ENCODE data around the gene LHFPL6.
"Not testable (repeated sequence)": the region's sequence is repeated elsewhere in the genome, so short reads cannot be mapped to it uniquely, and the experiment has no call there.

LHFPL6 gene

DNA sequence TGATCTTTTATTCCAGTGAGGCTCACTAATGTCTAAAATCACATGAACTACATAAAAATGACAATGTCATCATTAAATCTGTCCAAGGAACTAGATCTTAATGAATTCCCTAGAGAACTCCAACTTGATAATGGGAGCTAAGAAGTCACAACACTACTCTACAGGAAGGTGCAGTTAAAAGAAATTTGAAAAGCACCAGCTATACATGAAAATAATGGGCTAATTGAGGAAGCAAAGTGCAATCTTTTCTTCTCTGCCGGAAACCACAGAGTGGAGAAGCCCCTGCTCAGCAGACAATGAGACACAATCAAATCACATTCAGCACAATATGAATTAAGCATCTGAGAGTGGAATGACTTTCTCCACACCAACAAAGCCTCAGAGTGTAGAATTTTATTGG is 261.7 kb downstream of the LHFPL6 start:
- no peak for DNase-seq

DNA sequence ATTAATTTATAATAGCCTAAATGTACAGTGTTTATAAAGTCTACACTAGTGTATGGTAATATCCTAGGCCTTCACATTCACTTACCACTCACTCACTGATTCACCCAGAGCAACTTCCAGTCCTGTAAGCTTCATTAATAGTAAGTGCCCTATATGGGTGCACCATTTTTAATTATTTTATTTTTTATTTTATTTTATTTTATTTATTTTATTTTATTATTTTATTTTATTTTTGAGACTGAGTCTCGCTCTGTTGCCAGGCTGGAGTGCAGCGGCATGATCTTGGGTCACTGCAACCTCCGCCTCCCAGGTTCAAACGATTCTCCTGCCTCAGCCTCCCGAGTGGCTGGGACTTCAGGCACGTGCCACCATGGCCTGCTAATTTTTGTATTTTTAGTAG is 264.9 kb downstream of the LHFPL6 start:
- not testable (repeated sequence) for DNase-seq

DNA sequence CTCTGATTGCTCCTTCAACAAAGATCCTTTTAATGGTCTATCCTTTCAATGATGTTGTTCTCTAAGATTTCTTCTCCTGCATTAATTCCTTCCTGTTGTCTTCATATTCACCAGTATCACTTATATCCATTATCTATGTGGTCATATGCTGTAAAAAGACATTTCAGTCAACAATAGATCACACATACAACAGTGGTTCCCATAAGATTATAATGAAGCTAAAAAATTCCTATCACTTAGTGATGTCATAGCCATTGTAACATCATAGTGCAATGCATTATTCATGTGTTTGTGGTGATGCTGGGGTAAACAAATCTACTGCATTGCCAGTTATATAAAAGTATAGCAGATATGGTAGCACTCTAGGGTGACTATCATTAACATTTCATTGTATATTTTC is 266.1 kb downstream of the LHFPL6 start:
- no peak for DNase-seq

DNA sequence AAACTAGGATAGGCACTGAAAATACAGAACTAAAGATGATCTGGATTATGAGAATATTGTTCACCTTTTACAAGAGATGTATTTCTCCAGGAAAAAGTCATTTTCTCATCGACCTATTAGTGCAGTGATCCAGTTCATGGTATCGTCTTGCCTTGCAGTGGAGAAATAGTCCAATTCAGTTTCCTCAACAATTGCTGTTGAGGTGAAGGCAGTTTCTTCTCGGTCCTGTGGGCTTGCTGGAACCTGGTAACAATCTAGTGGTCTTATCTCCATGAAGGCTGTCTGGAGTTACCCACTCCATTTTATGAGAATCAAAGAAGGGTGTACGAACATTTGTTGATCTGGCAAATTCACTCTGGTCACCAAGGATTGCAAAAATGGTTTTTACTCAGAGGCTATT is 266.8 kb downstream of the LHFPL6 start:
- DNase-seq: no peak

DNA sequence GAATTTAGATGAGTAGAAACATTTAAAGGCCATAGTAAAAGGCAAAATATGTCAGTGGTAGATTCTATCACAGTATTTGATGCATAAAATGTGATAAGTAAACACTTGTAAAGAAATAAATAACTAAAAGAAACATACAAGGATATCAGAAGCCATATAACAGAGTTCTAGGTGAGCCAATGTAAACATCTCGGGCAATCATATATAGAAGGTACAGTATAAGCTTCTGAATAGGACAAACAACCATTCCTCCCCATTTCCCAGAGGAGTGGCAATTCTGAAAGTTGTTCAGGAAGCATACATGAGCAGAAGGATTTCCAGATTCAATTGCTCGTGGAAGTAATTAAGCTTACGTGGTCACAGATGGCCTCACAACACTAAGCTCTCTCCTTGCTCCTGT is 267.3 kb downstream of the LHFPL6 start:
- no peak for DNase-seq

DNA sequence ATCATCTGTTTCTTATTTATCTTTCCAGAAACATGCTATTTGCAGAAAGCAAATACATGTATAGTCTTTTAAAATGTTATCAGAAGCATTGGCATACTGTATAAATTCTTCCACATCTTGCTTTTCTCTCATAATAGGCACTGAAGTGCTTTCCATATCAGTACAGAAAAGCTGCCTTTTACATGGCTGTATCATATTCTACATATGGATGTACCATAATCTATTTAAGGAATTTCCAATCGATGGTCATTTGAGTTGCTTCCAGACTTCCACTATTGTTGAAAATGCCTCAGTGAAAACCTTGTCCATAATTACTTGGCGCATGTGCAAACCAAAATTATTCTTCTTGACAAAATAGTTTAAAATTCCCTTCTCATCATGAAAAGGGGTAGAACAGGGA is 272.5 kb downstream of the LHFPL6 start:
- no peak for DNase-seq

DNA sequence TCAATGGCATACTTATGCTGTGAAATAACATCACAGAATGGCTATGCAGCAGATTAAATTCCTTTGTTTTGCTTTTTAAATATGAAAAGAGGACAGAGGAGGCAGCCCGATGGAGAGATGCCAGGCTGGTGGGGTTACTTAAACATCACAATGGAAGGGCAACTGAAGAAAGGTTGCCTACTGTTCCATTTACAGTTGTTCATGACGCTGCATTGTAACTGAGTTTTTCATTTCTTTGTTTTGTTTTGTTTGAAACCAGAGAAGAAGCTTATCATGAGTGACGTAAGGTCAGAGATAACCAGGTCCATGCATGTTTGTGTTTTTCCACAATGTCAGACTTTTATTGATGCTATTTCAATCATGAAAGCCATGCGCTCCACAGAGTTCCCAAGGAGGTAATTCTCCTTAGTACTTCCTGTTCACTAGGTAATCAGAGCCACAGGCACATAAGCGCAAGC is 273.8 kb downstream of the LHFPL6 start:
- no peak for DNase-seq

DNA sequence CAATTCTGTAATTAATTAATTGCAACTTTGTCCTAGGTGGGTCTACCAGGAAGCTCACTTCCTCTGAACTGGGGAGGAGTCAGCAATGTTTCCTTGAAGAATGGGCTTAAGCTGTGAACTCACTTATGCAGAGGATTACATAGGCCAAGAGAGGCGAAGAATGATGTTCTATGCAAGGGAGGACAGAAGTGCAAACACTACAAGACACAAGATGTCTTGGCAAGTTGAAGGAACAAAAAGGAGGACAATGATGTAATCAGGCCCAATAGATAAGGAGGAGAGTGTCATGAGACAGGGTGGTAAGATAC is 275.9 kb downstream of the LHFPL6 start:
- DNase-seq: no peak

DNA sequence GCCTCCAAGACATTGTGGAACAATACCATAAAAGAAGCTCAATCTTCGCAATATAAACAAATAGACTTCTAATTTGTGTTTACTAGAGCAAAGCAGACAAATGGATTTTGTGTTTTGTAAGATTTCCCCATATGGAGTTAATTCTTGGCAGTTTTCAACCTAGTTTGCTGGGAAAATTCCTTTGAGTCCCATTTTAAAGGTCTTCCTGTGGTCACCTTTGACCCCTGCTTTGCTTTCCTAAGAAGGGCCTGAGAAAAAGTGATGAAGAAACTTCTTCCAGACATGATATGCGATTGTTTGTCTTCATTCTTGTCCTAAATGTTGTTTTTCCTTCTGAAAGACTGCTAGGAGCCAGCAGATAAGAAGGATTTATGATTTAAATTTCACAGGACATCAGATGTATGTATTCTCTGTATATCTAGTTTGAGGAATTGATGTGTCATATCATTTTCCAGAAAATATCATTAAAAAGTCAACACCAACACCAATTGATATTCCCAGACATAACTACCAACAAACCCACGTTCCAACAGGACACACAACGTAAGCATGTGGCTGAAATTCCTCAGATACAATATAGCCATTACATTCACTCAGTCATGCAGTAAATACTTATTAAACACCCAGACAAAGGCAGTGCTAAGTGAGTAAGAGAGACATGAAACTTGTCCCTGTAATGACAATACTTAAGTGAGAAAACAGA is 276.4 kb downstream of the LHFPL6 start:
- no peak for DNase-seq

DNA sequence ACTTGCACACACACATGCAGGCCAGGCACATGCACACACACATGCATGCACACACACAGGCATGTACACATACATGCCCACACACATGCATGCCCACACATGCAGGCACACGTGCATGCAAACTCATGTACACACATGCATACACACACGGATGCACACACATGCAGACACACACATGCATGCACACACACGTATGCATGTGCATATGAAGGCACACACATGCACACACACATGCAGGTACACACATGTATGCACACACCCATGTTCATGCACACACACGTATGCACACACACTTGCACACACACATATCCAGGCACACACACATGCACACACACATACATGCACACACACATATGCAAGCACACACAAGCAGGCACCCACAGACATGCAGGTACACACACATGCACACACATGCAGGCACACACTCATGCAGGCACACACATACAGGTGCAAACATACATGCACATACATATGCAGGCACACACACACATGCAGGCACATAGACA is 278.1 kb downstream of the LHFPL6 start:
- no peak for DNase-seq

DNA sequence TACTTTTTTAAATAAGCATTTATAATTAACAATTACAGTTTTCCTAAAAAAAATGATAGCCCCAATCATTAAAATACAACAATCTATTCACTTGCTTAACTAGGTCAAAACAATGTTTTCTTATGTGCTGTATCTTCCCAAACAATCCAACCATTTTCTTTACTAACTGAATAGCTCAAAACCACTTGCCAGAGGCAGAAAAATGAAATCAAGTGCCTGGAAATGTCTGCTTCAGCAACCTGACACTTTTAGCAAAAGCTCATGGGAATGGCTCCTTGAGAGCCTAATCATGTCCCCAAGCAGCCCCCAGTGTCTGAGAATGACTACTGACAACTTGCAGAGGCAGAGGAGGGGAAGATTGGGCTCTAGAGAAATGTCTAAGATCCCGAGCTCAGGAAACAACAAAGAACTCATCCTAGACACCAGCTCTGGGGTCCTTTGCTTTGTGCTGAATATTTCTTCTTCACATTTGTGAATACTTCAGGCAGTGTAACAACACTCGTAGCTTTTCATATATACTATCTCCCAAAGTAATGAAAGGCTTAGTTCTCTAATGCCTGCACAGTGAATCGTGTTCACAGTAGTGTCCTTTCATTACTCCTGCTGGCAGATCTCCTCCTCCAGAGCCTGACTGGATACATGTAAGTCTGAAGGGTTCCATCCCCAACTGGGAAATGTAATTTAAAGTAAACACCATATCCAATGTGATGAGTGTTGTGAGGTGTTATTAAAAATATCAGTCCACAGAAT is 280.0 kb downstream of the LHFPL6 start:
- DNase-seq: no peak

DNA sequence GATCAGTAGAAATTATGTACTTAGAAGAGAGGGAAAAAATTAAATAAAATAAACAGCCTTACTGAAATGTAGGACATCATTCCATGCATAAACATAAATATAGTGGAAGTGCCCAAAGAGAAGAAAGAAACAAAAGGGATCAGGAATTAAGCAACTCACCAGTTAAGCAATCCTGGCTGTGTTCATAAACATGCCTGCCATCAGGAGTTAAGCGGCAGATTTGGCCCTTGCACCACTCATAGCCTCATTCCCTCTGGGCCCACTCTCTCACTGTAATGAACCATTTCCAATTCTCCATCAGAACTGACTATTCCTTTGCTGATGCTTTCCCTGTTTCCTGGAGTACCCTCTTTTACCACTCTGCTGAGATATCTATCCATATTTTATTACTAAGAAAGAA is 281.4 kb downstream of the LHFPL6 start:
- DNase-seq: no peak

DNA sequence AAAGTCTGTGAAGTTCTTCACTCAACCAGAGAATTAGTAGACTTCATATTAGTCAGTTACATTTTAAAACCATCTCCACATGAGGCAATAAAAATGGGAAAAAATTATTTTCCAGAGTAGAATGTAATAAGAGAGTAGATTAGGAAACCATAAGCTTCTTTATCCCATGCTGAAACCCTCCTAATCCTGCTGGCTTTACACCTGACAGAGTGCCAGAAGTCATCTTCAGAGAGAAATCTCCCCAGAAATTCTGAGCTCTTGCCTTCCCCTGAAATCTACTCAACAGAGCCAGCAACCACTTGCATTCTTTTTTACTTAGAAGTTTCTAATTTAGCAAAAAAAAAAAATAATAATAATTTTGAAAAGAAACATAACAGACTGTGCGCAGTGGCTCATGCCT is 284.8 kb downstream of the LHFPL6 start:
- DNase-seq: no peak

DNA sequence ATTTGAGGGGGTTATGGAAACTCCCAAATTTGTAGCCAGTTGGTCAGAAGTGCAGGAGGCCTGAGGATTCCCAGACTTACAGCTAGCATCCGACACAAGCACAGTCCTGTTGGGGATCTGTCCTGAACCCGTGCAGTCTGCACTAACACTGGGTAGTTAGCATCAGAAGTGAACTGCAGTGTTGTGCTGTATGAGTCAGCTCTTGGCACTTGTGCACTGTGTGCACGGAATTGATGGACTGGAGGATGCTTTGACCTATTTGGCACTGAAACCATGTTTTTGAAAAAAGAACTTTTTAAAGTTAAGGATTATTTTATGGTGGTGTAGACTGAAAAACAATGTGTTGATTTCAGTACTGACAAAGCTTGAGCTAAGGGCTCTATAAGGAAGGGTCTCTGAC is 285.7 kb downstream of the LHFPL6 start:
- DNase-seq: no peak

DNA sequence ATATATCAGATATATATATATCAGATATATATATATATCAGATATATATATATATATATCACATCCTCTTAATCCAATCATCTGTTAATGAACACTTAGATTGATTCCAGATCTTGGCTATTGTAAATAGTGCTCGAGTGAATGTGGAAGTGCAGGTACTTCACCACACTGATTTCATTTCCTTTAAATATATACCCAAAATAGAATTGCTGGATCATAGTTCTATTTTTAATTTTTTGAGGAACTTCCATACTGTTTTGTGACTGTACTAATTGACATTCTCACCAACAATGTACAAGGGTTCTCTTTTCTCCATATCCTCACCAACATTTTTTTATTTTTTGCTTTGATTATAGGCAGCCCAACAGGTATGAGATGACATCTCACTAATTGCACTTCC is 287.2 kb downstream of the LHFPL6 start:
- no peak for DNase-seq

DNA sequence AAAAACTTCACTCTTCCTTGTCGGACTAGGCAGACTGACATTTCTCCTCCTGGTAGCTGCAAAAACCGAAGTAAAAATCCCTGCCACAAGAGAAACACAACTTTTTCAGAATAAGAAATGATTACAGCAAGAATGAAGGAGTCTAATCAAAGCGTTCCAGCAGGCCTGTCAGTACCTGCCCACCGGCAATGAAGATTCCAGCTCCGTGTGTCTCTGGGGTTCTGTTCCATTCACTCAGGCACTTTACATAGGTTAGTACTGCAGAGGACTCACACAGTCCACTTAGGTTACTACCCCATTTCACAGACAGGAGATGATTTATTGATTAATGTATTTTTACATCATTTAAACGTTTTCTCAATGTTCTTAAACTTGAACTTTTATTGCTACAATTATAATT is 289.3 kb downstream of the LHFPL6 start:
- DNase-seq: no peak

DNA sequence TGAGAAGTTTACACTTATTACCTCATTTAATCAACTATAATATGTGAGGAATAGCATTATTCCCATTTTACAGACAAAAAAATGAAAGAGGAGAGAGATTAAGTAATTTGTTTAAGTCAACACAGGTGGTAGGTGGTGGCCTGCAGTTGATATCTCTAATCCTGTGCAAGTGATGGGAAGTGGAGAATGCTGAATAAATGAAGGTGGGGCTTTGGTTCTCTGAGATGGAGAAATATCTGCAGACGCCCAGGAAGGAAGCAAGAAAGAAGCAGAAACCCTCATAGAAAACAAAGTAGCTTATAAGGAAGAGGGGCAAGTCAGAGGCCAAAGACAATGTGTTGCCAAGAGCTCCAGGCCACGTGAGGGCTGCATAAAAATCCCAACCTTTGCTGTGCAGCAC is 290.4 kb downstream of the LHFPL6 start:
- no peak for DNase-seq

DNA sequence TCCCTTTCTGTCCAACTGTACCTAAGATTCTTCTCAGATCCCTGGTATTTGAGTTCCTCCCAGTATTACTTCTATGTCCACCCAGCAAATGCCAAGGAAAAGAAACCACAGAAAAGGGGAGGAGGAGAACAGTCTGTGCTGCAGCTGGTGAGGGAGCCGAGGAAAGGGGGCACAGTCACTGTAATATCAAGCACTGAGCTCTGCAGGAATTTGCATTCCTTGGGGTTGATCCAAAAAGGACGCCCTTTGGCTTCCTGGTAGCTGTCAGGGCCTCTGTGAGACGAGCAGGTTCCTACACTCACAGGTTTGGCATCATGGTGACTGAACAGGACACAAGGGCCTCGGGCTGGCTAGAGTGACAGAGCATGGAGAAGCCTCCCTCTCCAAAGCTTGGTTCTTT is 291.4 kb downstream of the LHFPL6 start:
- no peak for DNase-seq

DNA sequence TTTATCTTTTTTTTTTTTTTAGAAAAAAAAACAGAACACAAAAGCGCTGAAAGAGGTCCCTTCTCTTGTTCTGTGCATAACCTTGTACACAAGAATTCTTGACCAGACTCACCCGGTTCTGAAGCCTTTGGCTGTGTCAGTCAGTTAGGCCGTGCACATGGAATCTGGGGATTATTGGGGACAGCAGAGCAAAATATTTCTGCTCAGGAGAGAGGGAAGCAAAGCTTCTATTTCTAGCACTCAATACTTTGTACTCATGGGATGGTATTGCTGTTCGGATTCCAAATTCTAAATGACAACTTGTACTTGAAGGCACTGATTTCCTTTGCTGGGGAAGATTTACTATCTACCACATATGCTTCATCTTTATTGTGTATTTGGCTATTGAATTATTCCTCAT is 292.0 kb downstream of the LHFPL6 start:
- DNase-seq: no peak

DNA sequence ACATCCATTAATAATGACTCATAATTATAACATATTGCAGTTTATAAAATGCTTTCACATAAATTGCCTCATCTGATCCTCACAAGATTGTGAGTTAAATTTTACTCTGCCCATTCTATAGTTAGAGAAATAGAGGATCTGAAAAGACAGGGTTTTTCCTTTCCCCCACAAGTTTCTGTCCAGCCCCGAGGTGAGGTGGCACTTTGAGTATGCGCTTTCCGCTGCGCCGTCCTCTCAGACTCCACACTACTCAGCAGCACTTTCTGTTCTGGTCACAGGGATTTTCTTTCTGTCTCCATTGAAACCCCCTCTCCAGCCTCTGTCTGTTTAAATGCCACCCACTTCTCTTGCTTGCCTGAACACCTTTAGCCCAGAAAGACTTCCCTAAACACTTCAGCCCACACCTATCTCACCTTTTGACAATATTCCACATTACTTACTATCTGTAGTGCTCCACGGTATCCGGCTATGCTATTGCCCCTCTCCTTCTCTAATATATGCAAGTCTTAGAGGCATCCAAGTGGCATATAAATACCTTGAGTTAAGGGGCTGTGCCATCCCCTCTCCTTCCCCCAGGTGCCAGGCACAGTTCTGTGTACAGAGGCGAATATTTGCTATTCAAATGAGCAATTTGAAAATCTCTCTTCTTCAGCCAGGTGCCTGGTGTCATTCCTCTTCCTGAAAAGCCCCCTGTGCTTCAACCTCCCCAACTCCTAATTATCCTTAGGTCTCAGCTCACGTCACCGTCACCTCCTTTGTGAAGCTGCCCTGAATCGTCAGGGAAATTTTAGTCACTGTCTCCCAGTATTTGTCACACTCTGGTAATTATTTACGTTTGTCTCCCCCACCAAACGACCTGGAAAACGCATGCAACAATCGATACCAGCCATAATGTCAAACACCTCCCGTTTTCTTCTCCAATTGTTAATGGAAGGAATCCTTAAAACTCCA is 296.1 kb downstream of the LHFPL6 start:
- peak; percentile 25 for DNase-seq

DNA sequence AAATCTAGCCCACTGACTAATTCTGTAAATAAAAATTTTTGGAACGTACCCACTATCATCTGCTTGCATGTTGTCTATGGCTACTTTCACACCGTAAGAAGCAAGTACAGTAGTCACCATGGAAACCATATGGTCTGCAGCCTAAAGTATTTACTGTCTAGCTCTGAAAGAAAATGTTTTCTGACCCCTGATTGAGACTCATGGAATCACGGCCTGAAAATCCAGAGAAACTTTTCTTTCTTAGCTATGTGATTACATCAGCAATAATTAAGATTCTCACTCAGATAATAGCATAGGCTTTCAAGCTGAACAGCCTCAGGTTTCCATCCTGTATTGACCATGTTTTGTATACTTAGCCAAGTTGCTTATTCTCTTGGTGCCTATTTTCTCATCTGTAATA is 300.2 kb downstream of the LHFPL6 start:
- no peak for DNase-seq

DNA sequence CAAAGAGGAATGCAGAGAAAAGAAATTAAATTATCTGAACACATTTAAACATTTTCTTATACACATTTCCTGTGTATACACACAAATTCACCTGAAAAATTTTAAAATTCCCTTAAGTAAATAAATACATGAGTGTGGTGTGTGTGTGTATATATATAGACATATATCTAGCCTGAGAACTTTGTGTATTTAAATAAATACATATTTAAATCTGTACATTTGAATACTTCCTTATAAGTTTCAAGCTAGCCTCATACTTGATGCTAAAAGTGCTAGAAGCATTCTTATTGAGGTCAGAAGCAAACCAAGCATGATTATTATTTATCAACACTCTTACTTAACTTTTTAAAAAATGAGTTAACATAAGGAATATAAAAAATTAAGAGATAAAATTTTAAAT is 304.0 kb downstream of the LHFPL6 start:
- no peak for DNase-seq

DNA sequence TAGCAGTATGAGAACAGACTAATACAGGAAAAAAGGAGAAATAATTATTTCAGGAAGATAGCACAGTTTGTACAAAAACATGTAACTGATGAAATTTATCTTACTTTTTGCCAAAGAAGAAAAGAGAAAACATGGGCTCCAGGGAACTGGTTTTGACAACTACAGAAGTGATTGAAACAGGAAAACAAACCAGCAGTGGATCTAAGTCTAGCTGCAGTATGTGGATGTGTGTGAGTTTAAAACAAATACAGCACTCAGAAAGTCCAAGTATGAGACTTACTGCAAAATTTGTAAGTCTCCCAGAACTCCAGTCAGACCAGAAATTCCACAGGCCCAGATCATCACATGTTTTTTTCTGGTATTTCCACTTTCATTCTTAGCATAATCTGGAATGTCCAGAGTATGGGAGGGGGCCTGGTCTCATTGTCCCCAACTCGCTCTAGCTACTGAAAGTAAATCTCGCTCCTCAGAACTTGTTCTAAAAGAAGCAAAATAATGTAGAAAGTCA is 305.3 kb downstream of the LHFPL6 start:
- no peak for DNase-seq
